Inflammatory macrophage treated with lipopolysaccharide for 4 hours (primary cell): ENCODE results near the gene INPP5D.
A peak's percentile ranks its signal among the peaks of the same experiment; 100 is the strongest.
"Not testable (repeated sequence)": the region's sequence is repeated elsewhere in the genome, so short reads cannot be mapped to it uniquely, and the experiment has no call there.

Experiments used
- DNase-seq: peaks from one replicate; pipeline ENCODE4 v3.0.0-alpha.2; 2020

The INPP5D gene

DNA sequence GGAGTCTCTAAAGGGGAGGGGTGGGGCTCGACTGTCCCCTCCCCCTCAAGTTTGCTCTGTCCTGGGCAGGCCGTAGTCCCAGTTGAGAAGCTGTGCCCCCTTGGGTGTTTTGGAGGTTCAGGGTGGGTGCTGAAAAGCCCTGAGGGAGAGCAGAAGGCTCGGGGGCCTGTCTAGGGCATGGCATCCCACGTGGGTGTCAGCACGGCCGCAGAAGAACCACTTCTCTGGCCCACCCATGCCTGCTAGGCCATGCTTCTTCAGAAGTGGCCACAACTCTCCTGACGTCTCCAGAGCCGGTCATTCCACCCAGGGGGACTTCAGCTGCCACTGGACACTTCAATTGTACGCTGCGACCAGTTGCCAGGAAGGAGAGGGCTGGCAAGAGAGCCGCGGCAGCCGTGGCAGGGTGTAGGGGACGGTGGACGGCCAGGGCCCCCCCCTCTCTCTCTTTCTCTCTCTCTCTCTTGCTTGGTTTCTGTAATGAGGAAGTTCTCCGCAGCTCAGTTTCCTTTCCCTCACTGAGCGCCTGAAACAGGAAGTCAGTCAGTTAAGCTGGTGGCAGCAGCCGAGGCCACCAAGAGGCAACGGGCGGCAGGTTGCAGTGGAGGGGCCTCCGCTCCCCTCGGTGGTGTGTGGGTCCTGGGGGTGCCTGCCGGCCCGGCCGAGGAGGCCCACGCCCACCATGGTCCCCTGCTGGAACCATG, at the start of gene INPP5D:
Gene INPP5D (plus strand): TSS at position 546 of the 704 bp plus-strand sequence. CDS start 137 bp downstream, at position 683.
- DNase-seq: peak; percentile 90

DNA sequence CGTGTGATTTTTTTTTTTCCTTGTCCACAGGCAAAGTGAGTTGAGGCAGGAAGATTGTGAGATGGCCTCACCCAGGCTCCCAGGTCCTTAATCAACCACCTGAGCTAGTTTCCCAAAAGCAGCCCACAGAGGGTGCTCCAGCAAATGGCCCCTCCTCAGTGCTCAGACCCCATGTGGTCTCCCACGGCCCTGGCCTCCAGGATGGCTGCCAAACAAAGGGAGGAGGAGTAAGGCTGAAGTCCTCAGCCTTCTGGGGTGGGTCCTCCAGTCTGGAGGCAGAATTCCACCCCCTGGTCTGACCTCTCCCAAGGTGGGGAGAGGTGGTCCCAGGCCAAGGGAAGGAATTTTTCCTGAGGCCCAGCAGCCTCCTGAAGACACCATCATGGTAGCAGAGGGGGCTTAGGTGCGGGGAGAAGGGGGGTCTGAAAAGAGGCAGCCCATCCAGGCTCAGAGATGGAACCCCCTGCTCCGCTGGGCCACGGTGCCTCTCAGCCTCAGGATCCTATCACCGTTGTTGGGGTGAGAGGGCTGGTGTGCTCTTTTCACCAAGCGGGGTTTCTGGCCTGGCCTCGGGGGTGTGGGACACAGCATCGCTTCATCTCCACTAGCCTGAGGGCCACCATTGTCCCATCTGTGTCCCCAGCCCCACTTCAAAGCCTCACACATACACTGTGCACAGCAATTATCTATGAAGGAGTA, 49.4 kb upstream of the INPP5D start:
- DNase-seq: no peak

DNA sequence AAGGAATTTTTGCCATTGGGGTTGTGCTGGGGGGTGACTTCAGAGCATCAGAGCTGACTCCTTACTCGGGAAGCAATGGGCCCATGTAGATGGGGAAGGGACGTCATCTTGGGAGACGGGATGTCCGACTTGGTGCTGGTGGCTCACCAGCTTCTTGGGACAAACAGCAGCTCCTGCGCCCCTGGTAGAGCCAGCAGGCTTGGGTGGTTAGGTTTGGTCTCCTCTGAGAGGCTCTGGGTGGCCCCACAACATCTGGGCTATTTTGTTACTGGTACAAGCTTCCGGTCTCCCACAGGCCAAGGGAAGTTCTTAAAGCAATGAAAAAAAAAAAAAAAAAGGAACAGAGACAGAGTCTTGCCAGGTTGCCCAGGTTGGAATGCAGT, 48.9 kb upstream of the INPP5D start:
- DNase-seq: no peak

DNA sequence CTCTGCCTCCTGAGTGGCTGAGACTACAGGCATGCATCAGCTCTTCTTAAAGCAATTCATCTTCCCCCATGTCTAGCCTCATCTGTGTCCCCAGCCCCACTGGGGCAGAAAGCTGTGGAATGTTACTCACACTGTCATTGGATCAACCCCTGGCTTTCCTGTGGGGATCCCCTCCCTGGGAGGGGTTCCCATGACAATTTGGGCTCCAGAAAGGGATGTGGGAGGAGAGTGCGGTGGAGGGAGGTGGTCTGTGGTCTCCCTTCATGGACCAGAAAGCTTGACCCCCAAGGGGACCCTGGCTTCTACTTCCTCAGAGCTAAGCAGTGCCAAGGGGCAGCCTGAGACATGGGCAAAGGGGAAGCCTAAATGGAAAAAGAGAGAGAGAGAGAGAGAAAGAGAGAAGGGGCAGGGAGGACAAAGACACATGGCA, 48.4 kb upstream of the INPP5D start:
- no peak for DNase-seq

DNA sequence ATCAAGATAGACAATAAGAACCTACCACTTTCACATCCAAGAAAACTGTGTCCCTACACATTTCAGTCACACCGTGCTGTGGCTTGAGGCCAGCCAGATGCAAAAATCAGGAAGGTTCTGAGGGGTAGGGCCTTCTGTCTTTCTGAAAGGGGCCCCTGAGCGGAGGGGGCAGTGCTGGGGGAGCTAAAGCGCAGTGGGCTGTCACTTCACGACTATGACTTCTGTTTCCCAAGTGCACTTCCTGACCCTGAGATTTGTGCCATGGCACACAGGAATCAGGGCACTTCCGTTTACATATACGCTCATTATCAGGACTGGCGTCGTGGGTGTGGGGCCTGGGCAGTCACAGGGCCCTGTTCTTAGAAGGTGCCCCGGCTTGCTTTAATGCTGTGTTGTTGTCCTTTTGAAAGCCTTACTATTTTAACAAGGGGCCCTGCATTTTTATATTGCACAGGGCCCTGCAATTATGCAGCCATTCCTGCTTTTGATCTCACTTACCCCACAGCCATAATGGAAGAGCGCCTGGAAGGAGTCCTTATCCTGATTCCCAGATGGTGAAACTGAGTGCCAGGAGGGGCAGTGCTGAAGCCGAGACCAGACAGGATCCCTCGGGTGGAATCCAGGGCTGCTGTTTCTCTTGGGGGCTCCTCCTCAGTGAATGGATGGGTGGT, 47.7 kb upstream of the INPP5D start:
- peak; percentile 30 for DNase-seq

DNA sequence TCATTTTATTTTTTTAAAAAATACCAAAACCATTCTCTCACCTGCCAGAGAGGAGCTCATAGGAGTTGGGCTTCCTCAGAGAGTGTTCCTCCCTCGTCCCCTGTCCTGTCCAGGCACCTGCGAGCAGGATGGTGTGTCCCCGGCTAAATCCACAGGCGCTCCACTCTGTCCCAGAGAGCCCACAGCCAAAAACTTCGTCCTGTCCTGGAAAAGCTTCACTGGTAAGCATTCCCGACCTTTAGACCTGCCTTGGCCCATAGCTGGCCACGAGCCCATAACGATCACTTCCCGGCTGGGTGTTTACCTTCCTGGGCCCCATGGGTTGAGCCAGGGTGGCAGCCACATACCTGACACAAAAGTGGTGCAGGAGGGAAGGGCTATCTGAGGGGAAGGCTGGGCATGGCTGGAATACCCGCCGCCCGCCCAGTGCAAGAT, 47.1 kb upstream of the INPP5D start, which contains the start of gene NGEF:
Gene NGEF (minus strand): TSS at position 230 of the 435 bp plus-strand sequence. CDS start 38,366 bp downstream, outside the sequence.
- DNase-seq: no peak

DNA sequence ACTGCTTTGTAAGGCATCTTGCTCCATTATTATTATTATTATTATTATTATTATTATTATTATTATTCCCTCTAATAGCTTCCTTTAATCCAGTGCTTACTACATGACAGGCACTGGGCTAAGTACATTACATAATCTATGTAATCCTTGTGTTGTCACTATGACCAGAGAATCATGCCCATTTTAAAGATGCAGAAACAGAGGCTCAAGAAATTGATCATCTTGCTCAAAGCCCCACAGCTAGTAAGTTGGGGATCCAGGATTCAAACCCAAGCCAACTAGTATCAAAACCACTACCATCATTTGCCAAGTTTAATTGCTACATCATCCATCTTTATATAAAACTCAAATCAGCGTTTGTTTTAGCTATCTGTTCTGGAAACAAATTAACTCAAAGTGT, 46.5 kb upstream of the INPP5D start:
- DNase-seq: no peak

DNA sequence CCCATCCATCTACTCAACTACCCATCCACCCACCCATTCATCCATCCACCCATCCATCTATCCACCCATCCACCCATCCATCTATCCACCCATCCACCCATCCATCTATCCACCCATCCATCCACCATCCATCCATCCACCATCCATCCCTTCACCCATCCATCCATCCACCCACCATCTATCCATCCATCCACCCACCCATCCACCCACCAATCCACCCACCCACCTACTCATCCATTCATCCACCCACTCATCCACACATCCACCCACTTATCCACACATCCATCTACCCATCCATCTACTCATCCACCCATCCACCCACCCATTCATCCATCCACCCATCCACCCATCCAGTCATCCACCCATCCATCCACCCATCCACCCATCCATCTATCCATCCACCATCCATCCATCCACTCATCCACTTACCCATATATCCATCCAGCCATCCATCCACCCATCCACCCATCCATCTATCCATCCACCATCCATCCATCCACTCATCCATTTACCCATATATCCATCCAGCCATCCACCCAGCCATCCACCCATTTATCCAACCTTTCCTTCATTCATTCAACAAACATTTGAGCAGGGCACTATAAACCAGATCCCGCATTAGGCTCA, 45.0 kb upstream of the INPP5D start:
- DNase-seq: no peak

DNA sequence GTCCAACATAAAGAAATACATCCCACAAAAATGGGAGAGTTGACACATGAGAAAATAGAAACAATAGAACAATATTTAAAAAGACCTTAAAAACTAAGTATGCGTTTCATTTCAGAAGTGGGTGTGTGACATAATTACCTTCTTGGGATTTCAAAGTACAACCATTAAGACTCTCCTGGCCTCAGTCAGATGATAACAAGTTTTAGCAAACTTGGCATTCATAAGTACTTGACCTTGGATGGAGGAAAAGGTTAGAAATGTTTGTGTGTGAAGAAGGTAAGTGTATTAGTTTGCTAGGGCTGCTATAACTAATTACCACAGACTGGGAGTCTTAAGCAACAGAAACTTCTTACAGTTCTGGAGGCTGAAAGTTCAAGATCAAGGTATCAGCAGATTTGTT, 42.2 kb upstream of the INPP5D start:
- no peak for DNase-seq

DNA sequence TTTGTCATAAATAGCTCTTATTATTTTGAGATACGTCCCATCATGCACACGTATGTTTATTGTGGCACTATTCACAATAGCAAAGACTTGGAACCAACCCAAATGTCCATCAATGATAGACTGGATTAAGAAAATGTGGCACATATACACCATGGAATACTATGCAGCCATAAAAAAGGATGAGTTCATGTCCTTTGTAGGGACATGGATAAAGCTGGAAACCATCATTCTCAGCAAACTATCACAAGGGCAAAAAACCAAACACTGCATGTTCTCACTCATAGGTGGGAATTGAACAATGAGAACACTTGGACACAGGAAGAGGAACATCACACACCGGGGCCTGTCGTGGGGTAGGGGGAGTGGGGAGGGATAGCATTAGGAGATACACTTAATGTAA, 40.5 kb upstream of the INPP5D start:
- DNase-seq: not testable (repeated sequence)

DNA sequence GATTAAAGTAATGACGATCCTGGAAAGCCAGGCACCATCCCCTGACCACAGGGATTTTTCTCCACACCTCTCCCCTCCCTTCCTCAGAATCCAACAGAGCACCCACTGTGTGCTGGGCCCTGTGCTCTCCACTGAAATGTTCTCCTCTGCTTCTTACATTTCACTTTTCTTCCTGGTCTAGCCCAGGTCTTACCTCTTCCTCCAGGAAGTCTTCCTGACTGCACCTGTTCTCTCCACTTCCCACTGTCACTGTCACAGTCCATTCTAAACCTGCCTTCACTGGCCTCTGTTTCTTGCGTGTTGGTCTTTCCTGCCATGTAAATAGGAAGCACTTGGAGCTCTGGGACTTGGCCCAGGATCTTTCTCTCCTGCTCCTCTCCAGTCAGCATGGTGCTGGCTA, 39.7 kb upstream of the INPP5D start:
- no peak for DNase-seq

DNA sequence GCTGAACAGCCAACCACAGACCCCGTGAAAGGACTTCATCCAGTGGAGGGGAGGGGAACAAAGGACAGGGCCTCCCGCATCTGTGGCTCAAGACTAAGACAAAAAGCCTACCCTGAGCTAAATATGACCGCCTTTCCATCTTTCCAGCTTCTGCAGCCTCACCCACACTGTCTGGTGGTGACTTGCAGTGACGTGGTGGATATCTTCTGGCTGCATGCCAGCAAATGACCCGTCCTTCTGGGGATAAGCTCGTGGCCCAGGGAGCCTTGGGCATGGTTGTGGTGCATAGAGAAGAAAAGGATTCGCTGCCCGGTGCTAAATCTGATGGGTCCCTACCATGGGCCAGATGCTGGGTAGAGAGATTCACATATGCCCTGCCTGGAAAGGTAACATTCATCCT, 38.4 kb upstream of the INPP5D start:
- no peak for DNase-seq

DNA sequence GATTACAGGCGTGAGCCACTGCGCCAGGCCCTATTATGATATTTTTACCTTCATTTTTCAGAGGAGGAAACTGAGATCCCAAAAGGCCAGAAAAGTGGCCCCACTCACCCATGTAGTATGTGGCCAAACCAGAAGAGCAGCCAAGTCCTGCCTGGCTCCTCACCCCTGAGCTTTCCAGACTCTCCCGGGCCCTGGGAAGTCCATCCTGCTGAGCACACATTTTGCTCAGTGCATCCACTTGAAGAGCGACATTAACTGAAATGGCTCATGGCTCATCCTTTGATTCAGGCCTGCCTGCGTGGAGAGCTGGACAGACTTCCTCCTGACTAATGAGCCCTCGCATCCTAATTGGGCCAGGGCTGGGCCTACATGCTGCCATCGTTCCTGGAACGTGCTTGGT, 37.6 kb upstream of the INPP5D start:
- DNase-seq: no peak

DNA sequence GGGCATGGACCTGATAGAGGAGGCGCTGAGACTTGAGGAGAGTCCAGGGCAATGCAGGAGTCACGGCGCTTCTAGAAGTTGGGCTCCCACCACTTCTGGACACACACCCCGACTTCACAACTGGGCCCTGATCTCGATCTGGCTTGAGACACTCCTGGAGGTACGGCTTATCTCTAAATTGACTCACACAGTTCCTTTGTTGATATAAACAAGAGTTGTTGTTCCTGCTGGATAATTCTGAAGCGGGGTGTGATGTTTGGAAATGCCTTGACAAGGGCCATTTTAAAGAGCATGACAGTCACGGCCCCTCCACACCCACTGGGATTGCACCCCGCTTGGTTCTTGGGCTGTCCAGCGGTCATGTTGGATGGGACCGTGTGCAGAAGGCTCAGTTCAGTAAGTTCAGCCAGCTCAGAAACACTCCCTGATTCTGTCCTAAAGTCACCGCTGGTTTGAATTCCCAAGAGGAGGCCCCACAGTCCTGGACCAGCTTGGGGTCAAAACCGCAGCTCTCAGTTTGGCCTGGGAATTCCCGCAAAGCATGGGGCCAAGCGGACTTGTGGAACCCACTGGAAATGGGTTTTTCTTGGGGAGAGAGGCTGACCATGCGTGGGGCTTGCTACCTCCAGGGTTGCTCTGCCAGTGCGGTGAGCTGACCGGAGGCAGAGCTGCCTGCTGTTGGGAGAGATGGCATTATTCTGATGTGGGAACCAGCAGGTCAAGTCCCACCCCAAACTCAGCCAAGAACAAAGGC, 37.0 kb upstream of the INPP5D start:
- no peak for DNase-seq

DNA sequence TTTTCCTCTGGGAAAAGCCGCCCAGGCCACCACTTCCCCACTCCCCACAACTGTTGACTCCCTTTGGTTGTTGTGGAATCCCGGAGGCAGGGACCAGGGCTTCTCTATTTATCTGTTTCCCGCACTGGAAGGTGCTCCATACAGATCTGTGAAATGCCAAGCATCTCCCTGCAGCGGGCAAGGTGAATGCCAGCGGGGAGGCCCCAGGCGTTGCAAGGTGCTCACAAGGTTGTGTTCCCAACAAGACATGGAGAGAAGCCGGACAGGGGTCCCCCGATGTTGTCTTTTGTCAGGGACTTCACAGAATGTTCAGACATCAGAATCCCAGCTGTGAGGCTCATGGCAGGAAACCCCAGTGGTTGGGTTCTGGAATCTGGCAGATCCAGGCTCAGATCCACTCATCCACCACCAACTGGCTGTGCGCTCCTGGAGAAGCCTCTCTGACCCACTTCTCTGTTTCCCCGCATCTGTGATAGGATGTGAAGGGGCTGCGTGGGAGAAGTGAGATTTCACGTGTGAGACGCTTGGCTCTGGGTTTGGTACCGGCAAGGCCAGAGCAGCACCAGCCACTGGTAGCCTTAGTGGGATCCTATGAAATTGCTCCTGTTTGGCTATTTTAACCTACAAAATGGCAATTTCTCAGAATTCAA, 36.3 kb upstream of the INPP5D start:
- DNase-seq: no peak

DNA sequence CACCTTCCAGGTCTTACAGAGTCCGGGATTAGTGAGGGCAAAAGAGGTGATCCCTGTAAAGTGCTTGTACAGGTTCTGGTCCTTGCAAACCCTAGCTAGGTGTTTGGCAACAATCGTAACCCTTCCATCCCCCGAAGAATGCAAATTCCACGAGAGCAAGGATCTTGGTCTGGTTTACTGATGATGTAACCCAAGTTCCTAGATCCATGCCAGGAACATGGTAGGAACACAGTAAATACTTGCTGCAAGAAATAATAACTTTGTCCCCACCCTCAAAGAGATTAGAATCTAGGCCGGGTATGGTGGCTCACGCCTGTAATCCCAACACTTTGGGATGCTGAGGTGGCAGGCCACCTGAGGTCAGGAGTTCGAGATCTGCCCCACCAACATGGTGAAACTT, 34.4 kb upstream of the INPP5D start:
- DNase-seq: no peak

DNA sequence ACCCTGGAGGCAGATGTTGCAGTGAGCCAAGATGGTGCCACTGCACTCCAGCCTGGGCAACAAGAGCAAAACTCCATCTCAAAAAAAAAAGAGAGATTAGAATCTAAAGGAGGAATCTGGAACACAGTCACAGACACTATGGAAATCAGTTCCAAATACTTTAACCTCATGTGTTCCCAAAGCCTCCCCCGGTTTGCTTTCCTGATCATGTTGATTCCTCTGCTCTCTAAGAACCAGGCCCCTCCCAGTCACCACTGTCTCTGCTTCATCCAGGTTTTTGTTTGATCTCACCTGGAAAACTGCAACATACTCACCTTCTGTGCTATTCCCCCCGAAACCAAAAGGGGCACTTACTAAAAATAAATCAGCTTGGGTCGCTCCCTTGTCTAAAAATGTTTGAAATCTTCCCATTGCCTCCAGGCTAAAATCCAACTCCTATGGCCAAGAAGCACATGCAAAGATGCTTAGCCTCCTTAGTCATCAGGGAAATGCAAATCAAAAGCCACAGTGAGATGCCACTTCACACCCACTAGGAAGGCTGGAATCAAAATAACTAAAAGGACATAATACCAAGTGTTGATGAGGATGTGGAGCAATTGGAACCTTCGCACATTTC, 33.8 kb upstream of the INPP5D start:
- DNase-seq: no peak

DNA sequence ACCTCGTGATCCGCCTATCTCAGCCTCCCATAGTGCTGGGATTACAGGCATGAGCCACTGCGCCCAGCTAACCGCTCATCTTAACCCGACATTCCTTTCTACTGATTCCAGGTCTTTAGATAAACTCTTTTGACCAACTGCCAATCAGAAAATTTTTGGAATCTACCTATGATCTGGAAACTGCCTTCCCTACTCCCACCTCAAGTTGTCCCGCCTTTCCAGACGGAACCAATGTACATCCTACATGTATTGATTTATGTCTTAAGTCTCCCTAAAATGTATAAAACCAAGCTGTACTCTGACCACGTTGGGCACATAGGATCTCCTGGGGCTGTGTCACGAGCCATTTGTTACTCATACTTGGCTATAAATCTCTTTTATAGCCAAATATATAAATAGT, 30.8 kb upstream of the INPP5D start:
- DNase-seq: no peak

DNA sequence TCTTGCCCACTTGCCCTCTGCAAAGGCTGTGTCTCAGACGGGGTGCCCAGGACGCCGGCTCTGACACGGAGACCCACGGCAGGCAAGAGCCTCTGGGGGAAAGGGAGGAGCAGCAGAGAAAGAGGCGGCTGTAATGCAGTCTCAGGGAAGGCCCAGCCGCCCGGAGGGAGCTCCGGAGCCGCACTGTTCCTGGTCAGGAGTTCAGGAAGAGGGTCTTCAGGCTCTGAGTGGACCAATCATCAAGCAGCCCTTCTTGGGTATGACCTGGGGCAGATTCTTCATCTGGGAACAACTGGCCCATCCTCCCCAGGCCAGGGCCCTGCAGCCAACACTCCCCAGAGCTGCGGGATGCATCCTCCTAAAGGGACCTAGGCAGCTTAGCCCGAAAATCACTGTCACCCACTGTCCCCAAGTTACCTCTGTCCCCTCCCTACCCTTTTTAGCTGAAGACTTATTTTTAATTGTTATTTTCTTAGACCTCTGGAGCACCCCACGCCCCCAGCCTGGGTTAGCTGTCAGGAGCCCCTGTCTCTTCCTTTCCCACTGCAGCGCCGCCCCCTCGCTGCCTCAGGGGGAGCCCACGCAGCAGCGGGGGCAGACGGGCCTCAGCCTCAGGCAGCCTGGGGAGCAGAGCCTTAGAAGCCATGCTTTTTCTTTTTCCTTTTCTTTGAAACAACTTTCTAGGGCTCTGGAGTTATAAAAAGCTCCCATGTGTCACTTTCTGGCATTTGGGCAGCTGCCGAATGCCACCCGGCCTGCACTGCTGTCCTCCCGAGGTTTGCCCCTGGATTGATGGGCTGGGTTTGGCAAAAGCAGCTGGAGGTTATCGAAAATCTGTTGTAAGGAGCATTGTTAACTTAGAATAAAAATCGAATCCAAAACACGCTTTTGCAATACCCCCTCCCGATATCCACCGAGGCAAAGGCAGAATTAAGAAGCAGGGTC, 28.3 kb upstream of the INPP5D start:
- no peak for DNase-seq

DNA sequence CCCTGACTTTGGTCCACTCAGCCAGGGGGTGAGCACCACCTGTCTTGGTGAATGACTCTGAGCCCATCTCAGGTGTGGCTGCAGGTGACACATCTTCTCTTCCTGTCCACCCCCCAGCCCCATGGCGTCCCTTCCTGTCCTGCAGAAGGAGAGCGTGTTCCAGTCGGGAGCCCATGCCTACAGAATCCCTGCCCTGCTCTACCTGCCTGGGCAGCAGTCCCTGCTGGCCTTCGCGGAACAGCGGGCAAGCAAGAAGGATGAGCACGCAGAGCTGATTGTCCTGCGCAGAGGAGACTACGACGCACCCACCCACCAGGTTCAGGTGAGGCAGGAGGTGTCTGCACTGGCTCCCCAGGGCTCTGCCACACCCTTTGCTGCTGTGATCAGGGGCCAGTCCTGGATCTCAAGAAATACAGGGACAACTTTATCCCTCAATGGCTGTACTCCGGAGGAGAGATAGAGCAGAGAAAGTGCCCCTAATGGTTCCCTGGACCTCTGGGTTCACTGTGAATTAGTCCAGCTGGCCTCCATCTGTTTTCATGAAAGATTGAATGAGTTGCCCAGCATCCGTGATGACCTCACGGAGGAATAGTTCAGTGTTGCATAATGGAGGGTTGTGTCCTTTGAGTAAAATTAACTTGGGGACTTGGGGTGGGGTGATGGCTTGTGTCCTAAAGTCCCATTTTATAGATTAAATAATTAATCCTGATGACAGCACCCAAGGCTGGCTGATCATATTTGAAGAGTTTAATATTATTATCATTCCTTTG, 27.4 kb upstream of the INPP5D start, which contains the start of gene NEU2:
Gene NEU2 (plus strand): TSS at position 122 of the 770 bp plus-strand sequence. CDS start 0 bp downstream, at position 122.
- no peak for DNase-seq
